ENCODE data around the gene PHTF1.

Gene PHTF1

GRCh38 chr1:113662101-113662500, 97.2 kb downstream of the PHTF1 start:
- no peak for DNase-seq

DNA sequence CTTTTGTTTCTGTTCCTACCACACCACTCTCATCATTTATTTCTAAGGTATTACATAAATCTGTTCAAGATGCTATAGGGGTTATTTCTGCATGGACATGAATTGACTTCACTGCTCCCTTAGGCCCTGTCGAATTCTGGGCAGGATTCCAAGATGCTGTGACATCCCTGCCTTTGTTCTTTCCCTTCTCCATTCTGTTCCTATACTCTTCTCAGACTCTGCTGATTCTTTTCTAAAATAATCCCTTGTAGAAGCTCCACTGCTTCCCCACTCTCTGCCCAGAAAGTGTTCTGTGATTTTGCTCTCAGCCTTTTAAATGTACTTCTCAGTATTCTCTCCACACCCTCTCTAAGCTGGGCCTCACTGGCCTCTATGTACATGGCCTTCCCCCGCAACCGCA, 99.2 kb downstream of the PHTF1 start:
- DNase-seq, result no peak

DNA sequence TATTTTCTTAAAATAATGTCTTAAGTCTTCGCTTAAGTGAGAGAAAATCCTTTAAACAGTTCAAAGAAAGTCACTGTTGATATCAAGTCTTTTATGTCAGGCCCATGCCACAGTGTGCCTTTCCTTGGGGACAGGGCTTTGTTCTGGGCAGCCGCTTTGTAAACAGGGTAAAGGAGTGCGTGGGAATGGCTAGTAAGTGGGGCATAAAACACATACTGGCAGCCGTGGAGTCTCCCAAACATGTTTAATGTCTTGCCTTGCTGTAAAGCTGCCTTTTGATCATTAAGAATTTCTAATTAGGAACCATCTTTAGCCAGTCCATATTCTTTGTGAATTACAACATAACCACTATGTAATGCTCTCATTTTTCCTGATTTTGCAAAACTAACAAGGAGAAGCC, 99.7 kb downstream of the PHTF1 start:
- DNase-seq, result no peak

DNA sequence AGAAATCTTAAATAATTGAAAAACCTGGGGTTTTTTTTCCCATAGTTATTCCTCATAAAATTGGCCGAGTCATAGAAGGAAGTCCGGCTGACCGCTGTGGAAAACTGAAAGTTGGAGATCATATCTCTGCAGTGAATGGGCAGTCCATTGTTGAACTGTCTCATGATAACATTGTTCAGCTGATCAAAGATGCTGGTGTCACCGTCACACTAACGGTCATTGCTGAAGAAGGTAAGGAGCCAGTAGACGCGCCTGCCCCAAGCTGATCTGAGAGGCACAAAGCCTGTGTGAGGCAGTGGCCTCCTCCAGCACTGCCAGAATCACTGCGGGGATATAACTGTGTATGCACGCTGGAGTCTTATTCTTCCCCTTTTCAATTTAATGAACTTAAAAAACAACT, 100.3 kb downstream of the PHTF1 start:
- no peak for DNase-seq

- no peak for DNase-seq
Measured at GRCh38 chr1:113657556-113658063, 101.7 kb downstream of the PHTF1 start.

- DNase-seq, result no peak
Measured at GRCh38 chr1:113657126-113657525, 102.2 kb downstream of the PHTF1 start.

DNA sequence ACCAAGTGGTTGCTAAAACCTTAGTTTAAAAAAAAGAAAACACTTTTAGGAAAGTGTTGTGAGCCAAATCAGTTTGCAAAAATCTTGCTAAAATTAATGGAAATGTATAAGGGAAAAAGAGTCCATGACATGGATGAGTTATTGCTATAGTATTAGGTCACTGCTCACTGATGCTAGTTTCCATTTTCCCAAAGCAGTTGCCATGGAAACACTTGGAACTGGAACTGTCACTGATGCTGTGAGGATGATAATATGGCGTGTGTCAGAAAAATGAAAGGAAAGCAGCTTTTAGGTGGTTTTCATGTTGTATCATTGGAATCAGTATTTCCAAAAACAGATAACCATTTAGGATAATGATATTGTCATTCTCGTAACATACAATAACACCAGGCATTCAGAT, 104.4 kb downstream of the PHTF1 start:
- no peak for DNase-seq

- no peak for DNase-seq
Measured at GRCh38 chr1:113653741-113654140, 105.5 kb downstream of the PHTF1 start.

DNA sequence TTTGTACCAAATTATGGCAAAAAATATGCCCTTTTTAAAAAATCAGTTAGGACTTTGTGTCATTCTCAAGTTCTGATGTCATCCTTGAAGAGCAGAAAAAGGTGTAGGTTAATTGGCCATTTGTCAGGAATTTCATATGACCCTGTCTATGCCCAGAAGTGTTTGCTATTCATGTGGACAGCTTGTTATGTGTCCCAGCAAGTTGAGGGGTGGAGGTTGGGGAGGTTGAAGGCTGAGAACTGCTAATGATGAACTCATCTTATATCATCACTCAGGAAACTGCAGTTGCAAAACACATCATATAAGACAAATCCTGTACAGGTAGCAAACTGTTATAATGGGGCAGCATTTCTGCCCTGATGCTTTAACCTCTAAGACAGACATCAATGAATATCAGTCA, 106.5 kb downstream of the PHTF1 start:
- no peak for DNase-seq

DNA sequence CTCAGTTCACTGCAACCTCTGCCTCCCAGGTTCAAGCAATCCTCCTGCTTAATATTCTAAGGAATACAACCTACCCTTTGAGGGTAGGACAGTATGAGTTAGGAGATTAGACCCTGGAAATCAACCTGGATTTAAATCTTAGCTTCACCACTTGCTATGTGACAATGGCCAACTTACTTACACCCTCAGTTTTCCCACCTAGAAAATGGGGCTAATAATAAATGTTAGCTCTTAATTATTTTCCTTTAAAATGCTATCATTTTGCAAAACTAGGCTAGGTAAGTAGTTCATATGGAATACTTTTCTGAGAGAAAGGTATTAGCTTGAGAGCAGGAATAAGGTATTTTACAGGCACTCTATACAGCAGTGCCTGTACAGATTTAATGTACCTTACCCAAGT, 110.8 kb downstream of the PHTF1 start:
- DNase-seq, result no peak

DNA sequence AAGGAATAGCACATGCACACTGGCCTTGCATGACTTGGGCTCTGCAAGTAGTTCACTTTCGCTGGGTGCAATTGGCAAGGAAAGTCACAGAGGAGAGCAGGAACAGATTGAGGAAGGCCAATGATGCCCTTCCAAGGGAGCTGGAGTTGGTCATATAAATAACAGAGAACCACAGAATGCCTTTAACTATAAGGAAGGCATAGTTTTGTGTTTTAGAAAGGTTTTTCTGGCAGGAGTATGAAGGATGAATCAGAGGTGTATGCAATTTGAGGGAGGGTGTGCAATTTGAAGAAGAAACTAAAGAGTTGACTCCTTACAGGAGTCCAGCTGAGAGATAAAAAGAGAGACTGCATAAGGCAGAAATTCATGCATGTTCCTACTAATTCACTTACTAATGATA, 112.1 kb downstream of the PHTF1 start:
- no peak for DNase-seq

All from KG1 (cell line).